Activated naive CD8-positive, alpha-beta T cell treated with anti-CD3 and anti-CD28 coated beads for 36 hours (primary cell): ENCODE measurements around the gene SLCO1B1. TPM values are rescaled to one million over a fixed set of nuclear protein-coding genes. Genes with fewer than 3 reads are reported as not detected.

Experiments used
- DNase-seq: peaks from one replicate; pipeline ENCODE4 v3.0.0; 2021
- H3K27ac Mint-ChIP-seq: one replicate; pipeline ENCODE4 v1.8.0; 2022; ENCODE audit warnings: mild to moderate bottlenecking, moderate library complexity, mixed read lengths
- H3K27me3 Mint-ChIP-seq: one replicate; pipeline ENCODE4 v1.8.0; 2022; ENCODE audit warnings: mild to moderate bottlenecking, mixed read lengths
- H3K36me3 Mint-ChIP-seq: one replicate; pipeline ENCODE4 v1.8.0; 2021; ENCODE audit warnings: mild to moderate bottlenecking, mixed read lengths
- H3K4me1 Mint-ChIP-seq: one replicate; pipeline ENCODE4 v1.8.0; 2021; ENCODE audit warnings: mixed read lengths
- H3K4me3 Mint-ChIP-seq: one replicate; pipeline ENCODE4 v1.8.0; 2022; ENCODE audit warnings: mild to moderate bottlenecking, moderate library complexity, mixed read lengths
- H3K9me3 Mint-ChIP-seq: one replicate; pipeline ENCODE4 v1.8.0; 2022; ENCODE audit warnings: mixed read lengths
- total RNA-seq, 2 experiments: library from RNA; stranded (reverse); gene quantifications; one replicate each; pipeline ENCODE4 v1.2.3, GENCODE V29; 2021

Gene SLCO1B1
- total RNA-seq, 2 experiments from 2014 or later: not detected

GRCh38 chr12:21265932-21266331, 134.9 kb downstream of the SLCO1B1 start:
- Mint-ChIP-seq H3K4me1 (no peaks in the 10 kb centered on the region), H3K4me3 (no peak overlapping the region), H3K36me3 (no peaks in the 10 kb centered on the region), H3K27ac (no peak overlapping the region), H3K27me3 (peaks cover 11% of the 10 kb centered on the region), H3K9me3 (peaks cover 6% of the 10 kb centered on the region)
- no peak for DNase-seq

- Mint-ChIP-seq H3K9me3 (no peaks in the 10 kb centered on the region), H3K4me3 (no peak overlapping the region), H3K27me3 (peaks cover 30% of the 10 kb centered on the region), H3K27ac (no peak overlapping the region), H3K4me1 (no peaks in the 10 kb centered on the region), H3K36me3 (no peaks in the 10 kb centered on the region)
- no peak for DNase-seq
Observed at GRCh38 chr12:21276826-21277225, 145.8 kb downstream of the SLCO1B1 start.

Other genes with a start within 250 kb of the SLCO1B1 start
- not detected for gene SLCO1A2, start 203.7 kb downstream of the SLCO1B1 start, total RNA-seq
- gene IAPP, start 241.7 kb downstream of the SLCO1B1 start, total RNA-seq: not detected